ENCODE measurements around the gene SMAD7.
A peak's percentile ranks its signal among the peaks of the same experiment; 100 is the strongest.

Gene SMAD7

GRCh38 chr18:48982266-48982665, 31.5 kb upstream of the SMAD7 start:
- no peak overlapping the region for H3K27ac ChIP-seq
- no peak for TF ChIP-seq CTCF (conservative IDR thresholded peaks at IDR 0.05)
- no peak for TF ChIP-seq ZFX (IDR thresholded peaks at IDR 0.05)

GRCh38 chr18:48979944-48980890, 29.5 kb upstream of the SMAD7 start:
- no peak for TF ChIP-seq CTCF (conservative IDR thresholded peaks at IDR 0.05)
- TF ChIP-seq ZFX (IDR thresholded peaks at IDR 0.05), result no peak
- no peak overlapping the region for H3K27ac ChIP-seq

GRCh38 chr18:48977914-48978313, 27.1 kb upstream of the SMAD7 start:
- H3K27ac ChIP-seq, result no peak overlapping the region
- TF ChIP-seq ZFX (IDR thresholded peaks at IDR 0.05) (no peak), CTCF (conservative IDR thresholded peaks at IDR 0.05) (no peak)

GRCh38 chr18:48975817-48976649, 25.3 kb upstream of the SMAD7 start:
- peak overlapping the region; percentile 55 for H3K27ac ChIP-seq
- TF ChIP-seq ZFX (IDR thresholded peaks at IDR 0.05) (peak; percentile 52; the same call in 1 of the 2 replicates), CTCF (conservative IDR thresholded peaks at IDR 0.05) (no peak)

- peak overlapping the region; percentile 55 for H3K27ac ChIP-seq
Observed at GRCh38 chr18:48975120-48975816, 24.5 kb upstream of the SMAD7 start.

More at GRCh38 chr18:48975120-48975816, 24.5 kb upstream of the SMAD7 start:
- TF ChIP-seq ZFX (IDR thresholded peaks at IDR 0.05) (no peak), CTCF (conservative IDR thresholded peaks at IDR 0.05) (no peak)
